ENCODE data around the gene NDUFAF3. TPM values are rescaled to one million over a fixed set of nuclear protein-coding genes. Genes with fewer than 3 reads are reported as not detected.

Gene NDUFAF3
- total RNA-seq, 1 experiment from 2014 or later, result 91.0 TPM

- no peak for TF ChIP-seq CTCF (IDR thresholded peaks at IDR 0.05 in 2 of 3, conservative IDR thresholded peaks at IDR 0.05 in 1 of 3; ENCODE audit: borderline replicate concordance in 1 of 3, insufficient read depth in 1 of 3, low read depth in 2 of 3, low read length in 2 of 3)
These were observed 15.9 kb upstream of the NDUFAF3 start (continued) for GRCh38 chr3:49005998-49006397.

GRCh38 chr3:49006408-49007067 is 15.4 kb upstream of the NDUFAF3 start:
- TSS peak; percentile 95 for BruUV-seq (replicated peaks)
- H3K4me3 ChIP-seq (replicated peaks in 1 of 2; ENCODE audit: low read depth in 1 of 2, low read length in 2 of 2), result peak overlapping the region; percentile 72 to 86
- H2AFZ ChIP-seq (ENCODE audit: low read depth, low read length, poor library complexity, severe bottlenecking), result no peak overlapping the region
- H3K27ac ChIP-seq (ENCODE audit: low read depth, low read length), result peak overlapping the region; percentile 99
- no peaks in the 10 kb centered on the region for H4K20me1 ChIP-seq (ENCODE audit: insufficient read depth)
- no peaks in the 10 kb centered on the region for H3K9me3 ChIP-seq (ENCODE audit: control insufficient read depth in 1 of 2, insufficient read depth in 1 of 2, low read depth in 1 of 2, low read length in 2 of 2)
- H3K9ac ChIP-seq (ENCODE audit: low read length), result peak overlapping the region; percentile 99
- RAD21 ChIA-PET (ENCODE audit: low non-redundant PET in 1 of 2, low total read pairs in 2 of 2, uncharacterized antibody in 2 of 2, unreplicated experiment in 2 of 2), result interaction anchor here (0.6 to 1.9 kb wide), 4 partner anchors 11 to 443 kb away, joined by 3 to 8 read pairs (median 6); partner anchors contain the start of gene QRICH1 (in 1 of the 2)
- H3K36me3 ChIP-seq (ENCODE audit: control insufficient read depth in 1 of 2, insufficient read depth in 2 of 2, low read length in 2 of 2), result peaks cover 2 to 5% of the 10 kb centered on the region in 2 experiments; a peak in 3 of 4 replicates
- TF ChIP-seq ZFX (IDR thresholded peaks at IDR 0.05) (no peak), ATF3 (IDR thresholded peaks at IDR 0.05) (no peak), YY1 (IDR thresholded peaks at IDR 0.05; ENCODE audit: extremely low read depth, insufficient replicate concordance, low read depth, low read length) (no peak), SIN3A (IDR thresholded peaks at IDR 0.05; ENCODE audit: low read depth) (no peak)
- intact Hi-C loops (cut with micrococcal nuclease), result loop anchor here (1.0 kb wide), 1 partner anchor 12 kb away; the partner anchor contains the start of gene DALRD3
- H3K4me1 ChIP-seq (ENCODE audit: control insufficient read depth in 1 of 2, insufficient read depth in 2 of 2, low read length in 2 of 2), result peaks cover 3 to 26% of the 10 kb centered on the region in 2 experiments; a peak in 3 of 4 replicates
- H3K79me2 ChIP-seq (ENCODE audit: insufficient read depth, low read length), result peaks cover 41% of the 10 kb centered on the region
- H3K4me2 ChIP-seq (ENCODE audit: low read length), result peak overlapping the region; percentile 91
- no peak for DNase-seq (ENCODE audit: low read depth, low spot score)
- CTCF ChIA-PET, result interaction anchor here (0.8 to 3.2 kb wide), 9 partner anchors 11 to 287 kb away, joined by 3 to 42 read pairs (median 5); partner anchors contain the start of genes DALRD3, IMPDH2, NDUFAF3 and P4HTM
- POLR2A ChIA-PET, result interaction anchor here (0.8 to 2.6 kb wide), 11 partner anchors 10 to 411 kb away, joined by 3 to 52 read pairs (median 13); partner anchors contain the start of genes DALRD3, IMPDH2, KLHDC8B and NDUFAF3
- no peaks in the 10 kb centered on the region for H3K9me2 ChIP-seq (ENCODE audit: insufficient read depth)
- no peak for ATAC-seq
- no peaks in the 10 kb centered on the region for H3K27me3 ChIP-seq (ENCODE audit: insufficient read depth, low read length)

All from HCT116 (cell line).